GM18951 (cell line): ENCODE results near the gene IPMK.
"Not testable (repeated sequence)": the region's sequence is repeated elsewhere in the genome, so short reads cannot be mapped to it uniquely, and the experiment has no call there.

ENCODE experiments used
- POLR2A ChIP-seq: IDR thresholded peaks from 4 replicates; pipeline ENCODE4 v1.6.1; 2011; ENCODE audit warnings: mild to moderate bottlenecking; ENCODE audit not compliant: insufficient read length, insufficient read depth; ENCODE audit errors: extremely low read depth
- in situ Hi-C: fragments of 300-500 bp; cut with MboI; formaldehyde crosslinking; loops from one replicate; pipeline ENCODE4 v1.12.0; 2022; ENCODE audit warnings: low sequenced_read_pairs, mixed read lengths, inconsistent platforms; ENCODE audit not compliant: unreplicated experiment

Gene IPMK

DNA sequence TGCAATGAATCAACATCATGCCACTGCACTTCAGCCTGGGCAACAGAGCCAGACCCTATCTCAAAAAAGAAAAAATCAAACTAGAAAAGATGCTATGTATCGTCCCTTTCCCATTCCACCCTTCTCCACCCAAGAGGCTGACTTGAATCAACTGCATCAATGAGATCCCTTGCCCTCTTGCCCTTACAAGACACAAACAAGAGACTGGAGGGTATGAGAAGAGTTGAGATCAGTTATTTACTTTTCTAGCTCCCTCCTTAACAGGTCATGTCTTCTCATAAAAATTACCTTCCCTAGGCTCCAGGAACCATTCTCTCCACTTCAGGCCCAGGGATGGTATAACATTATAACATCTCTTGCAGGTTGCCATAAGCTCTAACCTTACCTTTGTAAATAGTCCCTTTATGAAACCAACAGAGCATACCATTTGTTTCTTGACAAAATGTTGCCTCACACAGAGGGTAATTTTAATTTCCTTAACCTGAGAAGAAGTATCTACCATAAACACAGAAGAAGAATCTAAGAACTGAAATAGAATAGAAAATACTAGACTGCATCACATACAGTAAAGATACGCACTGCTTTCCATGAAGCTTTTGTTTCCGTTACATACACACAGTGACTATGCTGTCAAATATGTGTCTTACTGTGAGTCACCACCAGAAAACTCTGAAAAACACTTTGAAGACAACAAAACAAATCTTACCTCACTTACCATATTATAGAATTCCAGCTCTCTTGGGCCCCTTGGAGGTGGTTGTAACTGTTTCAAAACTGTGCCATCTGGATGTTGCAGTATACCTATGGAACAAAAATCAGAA is 30.5 kb downstream of the IPMK start:
- in situ Hi-C loops = no loop called here

DNA sequence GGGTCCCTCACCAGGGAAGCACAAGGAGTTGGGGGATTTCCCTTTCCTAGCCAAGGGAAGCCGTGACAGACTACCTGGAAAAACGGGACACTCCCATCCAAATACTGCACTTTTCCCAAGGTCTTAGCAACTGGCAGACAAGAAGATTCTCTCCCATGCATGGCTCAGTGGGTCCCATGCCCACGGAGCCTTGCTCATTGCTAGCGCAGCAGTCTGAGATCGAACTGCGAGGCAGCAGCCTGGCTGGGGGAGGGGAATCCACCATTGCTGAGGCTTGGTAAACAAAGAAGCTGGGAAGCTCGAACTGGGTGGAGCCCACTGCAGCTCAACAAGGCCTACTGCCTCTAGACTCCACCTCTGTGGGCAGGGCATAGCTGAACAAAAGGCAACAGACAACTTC is 37.8 kb downstream of the IPMK start:
- in situ Hi-C loops = not testable (repeated sequence)

More for the DNA sequence above, 30.5 kb downstream of the IPMK start:
- no peak for TF ChIP-seq POLR2A

DNA sequence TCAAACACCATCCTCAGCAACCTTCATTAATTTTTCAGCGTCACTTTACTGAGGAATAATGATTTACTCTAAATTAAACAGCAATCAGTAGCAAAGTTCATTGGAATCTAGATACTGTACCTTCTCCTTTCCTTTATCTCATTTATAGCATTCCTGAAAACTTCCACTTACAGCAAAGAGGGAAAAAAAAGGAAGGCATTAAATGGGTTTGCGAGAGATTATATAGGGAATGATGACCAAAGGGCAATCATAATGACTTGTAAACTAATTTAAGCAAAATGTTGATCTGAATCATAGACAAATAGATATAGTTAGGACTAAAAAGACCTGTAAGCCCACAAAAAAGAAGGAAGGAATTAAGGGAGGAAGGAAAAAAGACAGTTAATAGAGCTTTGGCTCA is 42.0 kb downstream of the IPMK start:
- in situ Hi-C loops = no loop called here
- no peak for TF ChIP-seq POLR2A

DNA sequence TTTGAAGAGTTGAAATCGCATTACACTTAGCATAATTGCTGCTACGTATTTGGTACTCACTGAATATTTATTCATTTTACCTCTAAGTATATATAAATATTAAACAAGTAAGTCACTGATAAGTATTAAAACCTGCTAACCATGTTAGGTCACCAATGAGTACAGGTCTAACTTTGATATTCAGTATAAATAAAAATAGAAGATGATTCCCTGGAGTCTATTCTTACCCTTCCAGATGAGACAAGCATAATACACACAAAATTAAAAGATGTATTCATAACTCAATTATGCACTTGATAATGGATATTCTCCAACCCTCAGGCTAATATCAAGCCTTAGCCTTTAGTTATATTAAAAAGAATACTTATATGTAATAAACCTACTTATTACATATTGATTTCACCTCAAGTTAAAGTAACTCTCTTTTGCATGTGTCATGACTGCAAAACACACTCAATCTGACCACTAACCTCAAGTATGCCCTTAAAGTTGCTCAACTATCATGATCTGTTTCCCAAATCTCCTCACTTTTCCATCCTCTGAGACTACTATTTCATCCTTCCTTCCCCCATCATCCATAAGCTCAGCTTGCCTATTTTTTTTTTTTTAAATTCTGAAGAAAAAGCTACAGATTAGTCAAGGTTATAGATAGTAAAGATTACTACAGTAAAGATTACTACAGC is 46.8 kb downstream of the IPMK start:
- in situ Hi-C loops = no loop called here
- TF ChIP-seq POLR2A = no peak

DNA sequence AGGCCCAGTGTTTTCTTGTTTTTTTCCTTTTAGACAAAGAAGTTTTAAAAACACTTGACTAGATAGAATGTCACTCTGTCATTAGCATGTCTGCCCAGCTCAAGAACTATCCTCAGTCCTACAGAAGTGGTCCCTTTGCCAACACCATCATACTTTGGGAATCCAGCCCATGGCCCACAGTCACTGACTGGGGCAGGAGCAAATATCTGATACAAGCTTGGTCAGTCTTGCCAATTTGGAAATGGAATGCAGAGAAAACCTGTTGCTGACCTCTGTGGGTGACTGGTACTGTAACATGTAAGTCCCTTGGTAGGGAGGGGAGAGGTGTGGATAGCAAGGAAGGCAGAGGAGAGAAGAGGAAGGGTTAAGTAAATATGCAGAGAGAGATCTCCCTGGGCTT is 47.8 kb downstream of the IPMK start:
- in situ Hi-C loops = no loop called here
- TF ChIP-seq POLR2A = no peak

DNA sequence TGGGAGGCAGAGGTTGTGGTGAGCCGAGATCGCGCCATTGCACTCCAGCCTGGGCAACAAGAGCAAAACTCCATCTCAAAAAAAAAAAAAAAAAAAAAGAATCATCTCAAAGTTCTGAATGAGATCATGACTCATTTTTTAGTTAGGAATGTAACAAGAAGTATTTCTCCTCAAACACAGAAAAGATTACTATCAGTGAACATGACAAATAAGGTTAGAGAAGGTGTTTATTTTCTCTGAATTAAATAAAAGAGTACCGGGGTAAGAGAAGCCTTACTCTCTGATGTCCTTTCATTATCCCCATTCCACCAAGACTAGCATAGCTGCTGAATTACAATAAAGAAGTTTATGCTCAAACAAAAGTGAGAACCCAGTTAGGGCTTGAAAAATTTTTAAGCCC is 50.1 kb downstream of the IPMK start:
- no peak for TF ChIP-seq POLR2A
- in situ Hi-C loops = no loop called here

DNA sequence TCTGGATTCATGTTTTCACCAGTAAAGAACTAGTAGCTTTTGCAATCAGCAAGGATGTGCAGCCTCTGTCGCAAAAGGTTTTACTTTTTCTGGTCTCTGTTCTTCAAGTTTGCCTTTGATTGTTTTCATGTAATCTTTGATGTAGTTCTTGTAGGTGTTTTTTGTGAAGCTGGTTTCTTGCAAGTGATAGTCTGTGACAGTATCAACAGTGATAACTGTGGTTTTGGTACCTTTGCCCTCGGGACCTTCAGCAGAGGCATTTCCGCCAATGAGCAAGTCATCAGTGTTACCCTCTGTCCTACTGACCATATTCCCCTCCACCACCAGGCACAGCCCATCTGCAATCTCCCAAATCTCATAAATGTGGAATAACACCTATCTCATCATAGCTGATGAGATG is 55.1 kb downstream of the IPMK start:
- no peak for TF ChIP-seq POLR2A
- in situ Hi-C loops = no loop called here

DNA sequence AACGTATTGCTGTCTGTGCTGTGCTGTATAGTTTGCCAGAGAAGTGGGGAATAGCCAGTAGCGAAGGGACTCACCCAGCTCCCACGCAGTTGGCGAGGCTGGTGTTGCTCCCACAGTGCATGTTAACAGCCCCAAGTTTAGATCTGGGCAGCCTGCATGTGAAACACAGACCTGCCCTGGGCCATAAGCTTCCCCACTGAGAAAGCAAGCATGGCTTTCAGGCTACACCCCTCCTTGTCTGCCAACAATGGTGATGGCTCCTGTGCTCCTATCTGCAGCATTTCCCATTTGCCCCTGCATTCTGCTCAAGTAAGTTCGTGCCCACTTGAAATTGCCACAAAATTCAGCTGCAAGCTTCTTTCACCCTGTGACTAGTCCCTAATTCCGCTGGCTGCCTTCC is 57.5 kb downstream of the IPMK start:
- no peak for TF ChIP-seq POLR2A
- in situ Hi-C loops = no loop called here

DNA sequence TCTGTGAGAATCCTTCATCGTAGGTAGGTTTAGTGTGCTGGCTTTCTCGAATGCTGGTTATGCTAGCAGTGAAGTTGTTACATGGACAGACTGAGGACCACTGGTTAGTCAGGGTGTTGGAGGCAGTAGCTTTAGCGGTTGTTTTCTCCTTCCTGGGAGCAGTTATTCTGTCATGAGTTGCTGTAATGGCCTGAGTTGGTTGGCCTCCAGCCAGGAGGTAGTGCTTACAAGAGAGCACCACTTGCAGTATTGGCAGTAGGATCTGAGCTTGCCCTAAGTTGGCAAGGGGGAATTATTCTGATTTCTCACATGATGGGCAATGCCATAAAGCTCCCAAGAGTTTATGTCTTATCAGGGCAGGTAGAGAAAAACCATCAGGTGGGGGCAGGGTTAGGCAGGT is 58.0 kb downstream of the IPMK start:
- in situ Hi-C loops = no loop called here
- no peak for TF ChIP-seq POLR2A

DNA sequence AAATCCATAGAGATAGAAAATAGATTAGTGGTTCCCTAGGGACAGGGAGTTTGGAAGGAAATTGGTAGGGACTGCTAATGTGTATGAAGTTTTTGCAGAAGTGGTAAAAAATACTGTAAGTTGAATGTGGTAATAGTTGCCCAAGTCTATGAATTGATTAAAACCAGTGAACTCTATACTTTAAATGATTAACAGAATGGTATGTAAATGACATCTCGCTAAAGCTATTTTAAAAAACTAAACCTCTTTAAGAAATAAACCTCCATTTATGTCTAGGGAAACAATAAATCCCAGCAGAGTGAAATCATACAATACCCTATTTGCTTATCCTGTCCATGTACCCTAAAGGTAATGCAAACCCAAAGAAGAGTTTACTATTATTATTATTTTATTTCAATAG is 61.4 kb downstream of the IPMK start:
- no peak for TF ChIP-seq POLR2A
- in situ Hi-C loops = no loop called here

DNA sequence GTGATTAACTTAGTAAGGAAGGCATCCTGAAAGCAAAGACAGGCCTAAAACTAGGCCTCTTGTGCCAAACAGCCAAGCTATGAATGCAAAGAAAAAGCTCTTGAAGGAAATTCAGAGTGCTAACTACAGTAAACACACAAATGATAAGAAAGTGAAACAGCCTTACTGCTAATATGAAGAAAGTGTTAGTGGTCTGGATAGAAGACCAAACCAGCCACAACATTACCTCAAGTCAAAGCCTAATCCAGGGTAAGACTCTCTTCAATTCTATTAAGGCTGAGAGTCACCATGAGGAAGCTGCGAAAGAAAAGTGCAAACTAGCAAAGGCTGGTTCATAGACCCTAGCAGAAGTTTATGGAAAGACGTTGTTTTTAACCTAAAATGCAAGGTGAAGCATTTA is 66.0 kb downstream of the IPMK start:
- TF ChIP-seq POLR2A = no peak
- in situ Hi-C loops = no loop called here

DNA sequence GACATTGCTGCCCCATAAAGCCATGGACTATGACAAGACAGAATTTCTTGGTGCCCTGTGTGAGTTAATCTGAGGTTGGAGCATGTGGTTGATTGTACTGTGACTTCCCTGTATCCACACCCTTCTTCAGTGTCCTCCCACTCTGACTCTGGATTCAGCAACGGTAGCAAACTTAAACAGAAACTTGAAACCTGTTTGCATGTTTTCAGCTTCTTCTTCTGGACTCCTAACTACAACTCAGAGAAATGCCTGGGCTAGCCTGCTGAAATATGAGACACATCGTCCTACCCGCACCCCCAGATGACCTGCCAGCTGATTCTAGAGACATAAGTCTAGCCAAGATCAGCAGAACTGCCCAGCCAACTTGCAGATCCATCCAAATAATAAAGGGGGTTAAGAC is 78.4 kb downstream of the IPMK start:
- TF ChIP-seq POLR2A = no peak
- in situ Hi-C loops = no loop called here

DNA sequence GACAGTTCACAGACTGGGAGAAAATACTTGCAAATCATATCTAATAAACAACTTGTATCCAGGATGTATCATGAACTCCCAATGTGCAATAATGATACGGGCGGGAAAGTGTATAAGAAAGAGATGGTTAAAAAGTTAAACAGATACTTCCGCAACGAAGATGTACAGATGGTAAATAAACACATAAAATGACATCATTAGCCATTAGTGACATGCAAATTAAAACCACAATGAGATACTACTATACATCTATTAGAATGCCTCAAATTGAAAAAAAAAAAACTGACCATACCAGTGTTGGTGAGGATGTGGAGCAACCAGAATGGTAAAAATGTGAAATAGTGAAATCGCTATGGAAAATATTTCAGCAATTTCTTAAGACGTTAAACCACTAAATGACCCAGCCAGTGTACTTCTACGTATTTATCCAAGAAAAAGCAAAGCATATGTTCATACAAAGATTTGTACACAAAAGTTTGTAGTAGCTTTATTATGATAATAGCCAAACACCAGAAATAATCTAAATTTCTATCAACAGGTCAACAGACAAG is 83.5 kb downstream of the IPMK start:
- TF ChIP-seq POLR2A = no peak
- in situ Hi-C loops = no loop called here

DNA sequence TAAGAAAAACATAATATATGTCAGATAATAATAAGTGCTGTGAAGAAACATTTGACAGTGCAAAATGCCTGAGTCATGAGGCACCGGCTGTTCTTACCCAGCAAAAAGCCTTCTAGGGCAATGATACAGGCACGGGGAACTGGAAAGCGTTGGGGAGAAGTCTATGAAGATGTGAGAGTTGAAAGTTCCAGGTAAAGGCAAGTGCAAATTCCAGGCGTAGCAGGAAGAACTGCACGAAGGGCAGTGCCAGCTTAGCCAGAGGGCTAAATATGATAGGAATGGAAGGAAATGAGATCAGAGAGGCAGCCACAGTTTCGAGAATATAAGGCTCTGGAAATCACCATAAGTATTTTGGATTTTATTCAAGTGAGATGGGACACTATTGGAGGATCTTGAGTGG is 87.0 kb downstream of the IPMK start:
- no peak for TF ChIP-seq POLR2A
- in situ Hi-C loops = no loop called here

DNA sequence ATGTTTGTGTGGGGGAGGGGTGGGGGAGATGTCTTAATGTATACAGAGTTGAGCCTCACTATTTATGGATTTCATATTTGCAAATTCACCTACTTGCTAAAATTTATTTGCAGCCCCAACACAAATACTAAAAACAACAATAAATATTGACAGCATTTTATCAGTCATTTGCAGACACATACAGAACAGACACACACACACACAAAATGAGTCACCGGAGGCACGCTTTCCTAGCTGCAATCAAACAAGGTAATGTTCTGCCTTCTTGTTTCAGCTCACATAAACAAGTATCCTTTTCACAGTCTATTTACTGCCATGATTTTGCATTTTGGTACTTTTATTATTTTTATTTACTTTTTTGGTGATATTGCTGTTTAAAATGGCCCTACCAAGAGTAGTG is 88.5 kb downstream of the IPMK start:
- TF ChIP-seq POLR2A = no peak
- in situ Hi-C loops = no loop called here

DNA sequence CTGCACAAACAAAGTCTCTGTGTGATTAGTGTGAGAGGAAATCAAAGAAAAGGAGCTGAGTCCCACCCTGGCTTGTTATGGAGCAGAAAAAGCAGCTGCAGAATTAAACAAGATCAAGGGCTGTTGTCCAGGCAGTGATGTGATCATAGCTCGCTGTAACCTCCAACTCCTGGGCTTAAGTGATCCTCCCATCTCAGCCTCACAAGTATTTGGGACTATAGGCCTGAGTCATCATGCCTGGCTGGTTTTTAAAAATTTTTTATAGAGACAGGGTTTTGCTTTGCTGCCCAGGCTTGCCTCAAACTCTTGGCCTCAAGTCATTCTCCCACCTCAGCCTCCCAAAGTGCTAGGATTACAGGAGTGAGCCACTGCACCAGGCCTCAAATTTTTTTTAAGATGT is 88.9 kb downstream of the IPMK start:
- in situ Hi-C loops = no loop called here

More for the DNA sequence above, 88.9 kb downstream of the IPMK start:
- TF ChIP-seq POLR2A = no peak
